Erythroblast (primary cell): Measurements from ENCODE around the gene TAF10.

Experiments
- GATA1 ChIP-seq: IDR thresholded peaks from 2 replicates; pipeline ENCODE4 v1.6.1; 2011; ENCODE audit warnings: low read depth, mild to moderate bottlenecking, control low read depth, low read length, moderate library complexity
- POLR2A ChIP-seq: IDR thresholded peaks from 2 replicates; pipeline ENCODE4 v1.6.1; 2011; ENCODE audit warnings: mild to moderate bottlenecking, low read length

- TF ChIP-seq POLR2A, result no peak
- no peak for TF ChIP-seq GATA1
These were observed 9.7 kb downstream of the TAF10 start for GRCh38 chr11:6602096-6602940.
